Stimulated activated CD4-positive, alpha-beta T cell treated with anti-CD3 and anti-CD28 coated beads, TNF-alpha, amount 100 ng/mL, for 4 hours (primary cell): ENCODE measurements around the gene RPUSD4.

Source experiments
- DNase-seq, 3 experiments: peaks; one replicate each; pipeline ENCODE4 v3.0.0-alpha.2; 2020; ENCODE audit warnings: low read depth in 3 of 3

Gene RPUSD4

DNA sequence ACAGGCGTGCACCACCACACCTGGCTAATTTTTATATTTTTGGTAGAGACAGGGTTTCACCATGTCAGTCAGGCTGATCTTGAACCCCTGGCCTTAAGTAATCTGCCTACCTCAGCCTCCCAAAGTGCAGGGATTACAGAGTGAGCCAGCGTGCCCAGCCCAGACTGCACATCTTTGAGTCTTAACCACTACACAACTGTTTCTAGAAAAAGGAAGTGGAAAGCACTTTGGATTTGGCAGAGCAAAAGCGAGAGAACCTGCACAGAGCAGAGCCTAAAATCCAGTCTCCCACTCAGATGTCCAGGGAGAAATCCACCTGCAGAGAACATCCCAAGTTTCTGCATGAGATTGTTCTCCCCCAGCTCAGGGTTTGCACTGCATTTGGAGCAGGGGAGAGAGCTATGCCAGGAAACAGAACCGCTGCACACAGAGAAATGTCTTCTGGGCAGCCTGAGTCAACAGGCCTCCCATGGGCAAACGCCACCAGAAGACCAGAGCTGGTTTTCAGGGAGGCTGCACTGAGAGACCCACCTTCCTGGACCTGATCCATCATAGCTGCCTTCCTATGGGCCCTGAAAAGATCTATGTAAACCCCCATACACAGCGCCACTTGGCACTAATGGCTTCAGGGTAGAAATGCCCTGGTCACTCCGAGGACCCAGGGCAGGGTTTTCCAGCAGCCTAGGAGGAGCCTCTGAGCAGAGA is 54.0 kb downstream of the RPUSD4 start:
- no peak for DNase-seq

DNA sequence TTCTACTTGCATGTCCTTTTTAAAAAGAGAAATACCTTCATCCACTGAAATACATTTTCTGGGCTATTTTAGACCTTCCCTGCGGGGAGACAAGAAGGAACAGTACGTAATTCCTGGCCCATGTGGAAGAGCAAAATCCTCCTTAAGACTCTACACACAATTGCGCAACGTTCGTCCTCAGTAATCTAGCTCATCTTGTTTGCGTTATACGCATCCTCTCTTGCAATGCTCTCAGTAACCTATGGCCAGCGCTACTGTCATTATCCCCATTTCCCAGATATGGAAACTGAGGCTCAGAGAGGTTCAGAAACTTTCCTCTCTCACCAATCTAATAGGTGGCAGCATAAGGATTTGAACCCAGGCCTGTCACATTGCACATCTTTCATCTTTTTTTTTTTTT is 54.6 kb downstream of the RPUSD4 start:
- no peak for DNase-seq

DNA sequence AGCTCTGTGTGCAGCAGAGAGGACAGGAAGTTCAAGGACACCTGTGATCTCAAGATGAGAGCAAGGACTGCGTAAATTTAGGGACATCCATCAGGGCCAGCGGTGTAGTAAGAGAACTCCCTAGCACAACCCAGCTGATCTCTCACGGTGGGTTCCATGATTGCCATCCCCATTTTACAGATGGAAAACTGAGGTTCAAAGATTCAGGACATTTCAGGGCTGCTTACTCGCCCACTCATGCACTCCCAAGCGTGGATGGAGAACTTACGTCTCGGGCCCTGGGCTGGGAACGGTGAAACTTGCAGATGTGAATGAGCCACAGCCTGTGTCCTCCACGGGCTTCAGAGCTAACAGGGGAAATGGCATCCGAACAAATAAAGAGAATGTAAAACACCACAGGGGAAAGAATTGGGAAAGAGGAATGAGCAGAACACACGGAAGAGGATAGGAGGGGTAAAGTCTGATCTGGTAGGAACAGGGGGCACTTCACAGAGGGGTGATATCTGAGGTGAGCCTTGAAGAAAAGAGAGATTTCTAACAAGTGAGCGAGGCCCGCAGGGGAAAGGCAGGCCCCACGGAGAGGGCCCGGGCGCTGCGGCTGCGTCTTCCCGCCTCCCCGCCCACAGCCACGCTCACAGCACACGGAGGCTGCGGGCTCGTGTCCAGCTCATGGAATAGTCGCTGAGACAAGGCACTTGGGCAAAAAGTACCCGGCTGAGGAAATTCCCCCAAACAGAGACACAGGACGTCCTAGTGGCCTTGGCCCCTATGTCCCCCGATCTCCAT is 55.9 kb downstream of the RPUSD4 start:
- no peak for DNase-seq

DNA sequence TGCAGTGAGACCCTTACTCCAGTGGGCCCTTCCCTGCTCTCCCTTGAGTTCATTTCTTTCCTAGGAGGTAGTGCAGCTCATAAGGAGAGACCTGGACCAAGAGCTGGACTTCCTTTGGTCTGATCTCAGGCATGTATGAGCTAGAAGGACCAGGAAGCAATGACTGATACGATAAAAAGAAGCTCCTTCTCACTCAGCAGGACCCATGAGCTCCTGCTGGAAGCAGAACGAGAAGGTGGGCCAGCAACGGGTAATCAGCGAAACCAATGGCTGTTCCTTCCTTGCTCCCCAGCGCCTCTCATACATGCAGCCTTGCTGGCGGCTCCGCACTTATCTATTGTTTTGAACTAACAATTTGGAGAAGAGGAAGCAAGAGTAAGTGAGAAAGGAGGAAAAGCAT is 56.8 kb downstream of the RPUSD4 start:
- no peak for DNase-seq

DNA sequence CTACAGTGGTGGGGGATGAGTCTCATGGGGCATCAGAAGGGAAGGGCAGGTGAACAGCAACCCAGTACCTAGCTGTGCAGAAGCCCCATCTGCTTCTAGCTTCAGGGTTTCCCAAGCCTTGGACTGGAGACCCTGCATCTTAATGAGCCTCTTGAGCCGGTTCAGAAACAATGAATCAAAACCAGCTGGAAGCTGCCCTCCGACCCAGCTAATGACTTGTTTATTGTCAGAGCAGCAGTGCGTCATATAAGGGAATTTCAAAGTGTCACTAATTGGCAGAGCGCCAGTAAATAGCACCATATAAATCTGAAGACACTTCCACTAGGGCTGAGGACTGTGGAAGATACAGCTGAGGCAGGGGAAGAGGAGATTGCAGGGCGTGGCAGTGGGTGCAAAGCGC is 57.5 kb downstream of the RPUSD4 start:
- no peak for DNase-seq

DNA sequence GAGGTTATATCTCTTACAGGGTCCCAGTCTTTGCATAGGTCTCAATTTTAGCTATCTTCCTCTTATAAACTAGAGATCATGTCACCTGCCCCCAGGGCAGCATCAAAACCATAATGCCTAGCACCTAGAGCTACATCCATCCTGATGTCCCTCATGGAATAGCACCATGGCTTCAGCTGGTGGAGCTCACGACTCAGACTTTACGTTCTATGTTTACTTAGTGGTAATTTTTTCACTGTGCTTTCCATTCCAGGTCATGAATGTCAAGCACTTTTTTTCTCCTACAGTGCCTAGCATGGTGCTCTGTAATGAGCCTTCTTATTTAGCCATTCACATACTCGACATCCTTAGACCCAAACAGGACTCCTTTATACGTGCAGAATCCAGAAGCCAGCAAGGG is 58.4 kb downstream of the RPUSD4 start:
- DNase-seq = no peak

DNA sequence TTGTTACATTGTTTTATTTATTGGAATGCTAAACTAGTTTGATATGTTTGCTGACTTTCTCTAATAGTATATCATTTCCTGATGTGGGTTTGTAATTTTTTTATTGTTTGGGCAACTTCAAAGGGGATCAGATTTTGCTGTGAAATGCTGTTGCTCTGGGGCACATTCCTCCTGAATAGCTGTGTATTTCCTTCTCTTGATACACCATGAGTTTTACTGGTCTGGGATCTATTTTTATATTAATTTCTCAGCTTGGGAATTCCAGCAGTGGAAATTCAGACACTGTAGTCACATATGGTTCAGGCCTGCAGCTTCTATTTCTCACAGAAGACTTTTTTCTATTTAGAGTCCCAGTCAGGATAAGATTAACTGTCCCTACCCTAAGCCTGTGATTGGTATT is 58.9 kb downstream of the RPUSD4 start:
- no peak for DNase-seq

DNA sequence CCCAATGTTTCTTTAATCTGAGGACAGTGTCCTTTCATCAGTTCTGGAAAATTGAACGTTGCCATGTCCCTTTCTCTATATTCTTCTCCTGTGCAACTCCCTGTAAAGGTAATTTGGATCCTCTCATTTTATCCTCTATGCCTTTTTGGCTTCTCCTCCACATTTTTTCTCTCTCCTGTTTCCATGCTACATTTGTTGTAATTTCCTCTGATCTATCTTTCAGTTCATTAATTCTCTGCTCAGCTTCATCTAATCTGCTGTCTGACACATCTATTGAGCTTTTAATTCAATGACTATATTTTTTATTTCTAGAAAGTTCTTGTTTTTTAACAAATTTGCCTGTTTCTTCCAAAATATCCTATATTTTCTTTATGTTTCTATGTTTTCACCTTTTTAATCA is 59.3 kb downstream of the RPUSD4 start:
- DNase-seq = no peak
